ENCODE data around the gene STK11IP.
A peak's percentile ranks its signal among the peaks of the same experiment; 100 is the strongest.

STK11IP gene

DNA sequence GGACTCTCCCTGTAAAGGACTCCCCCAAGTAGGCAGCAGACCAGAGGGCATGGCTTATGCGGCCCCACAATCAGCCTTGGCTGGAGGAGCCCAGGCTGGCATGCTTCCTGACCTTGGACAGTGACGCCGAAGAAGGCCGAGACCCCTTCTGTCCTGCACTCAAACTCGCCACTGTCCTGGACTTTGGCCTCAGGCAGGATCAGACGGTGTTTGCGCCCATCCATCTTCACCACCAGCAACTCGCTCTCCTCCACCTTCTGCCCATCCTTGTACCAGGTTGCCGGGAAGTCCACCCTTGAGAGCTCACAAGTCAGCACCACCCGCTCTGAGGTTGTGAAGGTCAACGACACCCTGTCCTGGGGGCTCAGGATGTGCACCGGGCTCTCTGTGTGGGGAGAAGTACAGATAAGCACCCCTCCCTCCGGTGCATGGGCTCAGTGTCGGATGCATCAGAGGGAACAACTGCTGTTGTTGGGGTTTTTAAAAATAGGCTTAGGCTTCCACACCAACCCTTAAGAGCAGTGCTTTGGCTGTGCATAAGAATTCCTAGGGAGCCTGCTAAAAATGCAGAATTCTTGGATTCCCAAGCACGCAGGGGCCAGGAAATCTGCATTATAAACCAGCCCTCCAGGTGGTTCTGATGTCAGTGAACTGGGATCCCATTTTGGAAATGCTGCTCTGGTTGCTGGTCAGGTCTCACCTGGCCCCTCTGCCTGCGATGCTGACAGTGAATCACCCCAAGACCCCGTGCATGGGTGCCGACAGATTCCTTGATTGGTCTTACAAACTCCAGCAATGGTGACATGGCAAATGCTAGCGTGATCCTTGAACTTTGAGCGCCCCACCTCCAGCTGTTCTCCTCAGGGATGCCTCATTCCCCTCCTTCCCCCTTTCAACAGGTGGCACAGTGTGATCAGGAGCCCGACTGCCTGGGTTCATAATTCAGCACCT, 32.3 kb upstream of the STK11IP start:
- no peak for DNase-seq

DNA sequence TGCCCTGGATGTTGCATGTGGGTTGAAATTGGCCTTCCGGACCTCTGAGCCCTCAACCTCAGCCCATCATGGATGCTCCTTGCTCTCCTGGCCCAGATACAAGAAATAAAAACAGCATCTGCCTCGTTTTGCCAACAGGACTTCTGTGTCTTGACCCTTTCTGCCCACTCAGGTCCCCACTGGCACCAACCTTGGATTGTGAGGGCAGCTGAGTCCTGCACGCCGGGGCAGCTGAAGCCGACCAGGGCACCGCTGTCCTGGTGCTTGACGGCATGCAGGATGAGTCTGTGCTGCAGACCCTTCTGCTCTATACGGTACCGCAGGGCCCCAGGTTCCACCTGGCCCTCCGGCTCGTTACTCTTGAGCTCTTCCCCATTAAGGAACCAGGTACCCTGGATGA, 31.0 kb upstream of the STK11IP start:
- no peak for DNase-seq

- DNase-seq, result no peak
Observed at GRCh38 chr2:219567131-219567530, 30.5 kb upstream of the STK11IP start.

GRCh38 chr2:219567791-219568361, 29.8 kb upstream of the STK11IP start:
- DNase-seq, result no peak

GRCh38 chr2:219569041-219569440, 28.6 kb upstream of the STK11IP start:
- no peak for DNase-seq

DNA sequence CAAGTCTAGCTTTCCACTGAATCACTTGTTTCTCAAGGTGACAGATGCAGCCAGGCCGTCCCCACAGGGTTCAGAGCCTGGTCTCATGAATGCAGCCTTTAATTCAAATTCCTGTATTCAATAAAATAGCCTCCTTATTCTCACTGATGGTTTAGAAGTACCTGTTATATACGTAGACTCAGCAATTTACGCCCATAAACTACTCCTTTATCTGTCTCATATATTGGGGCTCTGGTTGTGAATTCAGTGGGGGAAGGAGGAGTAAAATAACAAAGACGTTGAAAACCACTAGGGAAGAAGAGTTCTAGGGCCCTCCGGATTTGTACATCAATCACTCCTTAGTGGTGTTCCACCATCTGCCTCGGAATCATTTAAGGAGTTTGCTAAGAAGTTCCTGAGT, 28.0 kb upstream of the STK11IP start:
- DNase-seq, result no peak

DNA sequence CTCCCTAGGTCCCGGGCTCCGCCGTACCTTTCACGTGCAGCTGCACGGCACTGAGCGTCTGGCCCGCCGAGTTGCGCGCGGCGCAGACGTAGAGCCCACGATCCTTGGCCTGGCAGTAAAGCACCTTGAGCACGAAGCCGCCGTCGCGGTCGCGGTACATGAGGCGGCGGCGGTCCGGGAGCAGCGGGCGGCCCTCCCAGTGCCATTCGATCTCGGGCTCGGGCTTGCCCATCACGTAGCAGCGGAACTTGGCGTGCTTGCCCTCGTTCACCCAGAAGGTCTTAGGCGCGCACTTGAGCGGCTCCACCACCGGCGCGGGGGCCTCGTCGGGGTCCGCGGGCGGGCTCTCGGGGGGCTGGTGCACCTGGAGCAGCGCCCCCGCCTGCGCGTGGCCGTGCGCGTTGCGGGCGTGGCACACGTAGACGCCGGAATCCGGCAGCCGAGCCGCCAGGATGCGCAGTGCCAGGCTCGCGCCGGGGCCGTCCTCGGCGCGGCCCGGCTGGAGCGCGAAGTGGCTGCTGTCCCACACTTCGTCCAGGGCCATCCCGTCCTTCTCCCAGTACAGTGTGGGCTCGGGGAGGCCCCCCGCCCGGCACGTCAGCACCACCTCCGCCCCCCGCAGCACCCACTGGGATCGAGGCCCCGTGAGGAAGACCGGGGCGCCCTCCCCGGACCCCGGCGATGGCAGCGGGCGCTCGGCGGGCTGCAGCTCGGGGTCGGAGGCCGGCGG, 27.3 kb upstream of the STK11IP start:
- DNase-seq, result no peak

DNA sequence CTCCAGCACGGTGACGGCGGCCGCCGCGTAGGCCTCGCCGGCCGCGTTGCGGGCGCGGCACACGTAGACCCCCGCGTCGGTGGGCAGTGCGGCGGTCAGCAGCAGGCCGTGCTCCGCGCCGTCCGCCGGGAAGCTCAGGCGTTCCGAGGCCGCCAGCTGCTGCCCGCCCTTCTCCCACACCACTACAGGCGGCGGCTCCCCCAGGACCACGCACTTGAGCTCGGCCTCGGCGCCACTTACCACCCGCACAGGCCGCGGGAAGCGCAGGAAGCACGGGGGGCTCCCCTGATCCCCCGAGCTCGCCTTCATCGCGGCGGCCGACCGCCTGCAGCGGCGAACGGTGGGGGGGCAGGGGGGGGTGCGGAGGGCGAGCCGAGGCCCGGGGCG, 26.7 kb upstream of the STK11IP start:
- no peak for DNase-seq

DNA sequence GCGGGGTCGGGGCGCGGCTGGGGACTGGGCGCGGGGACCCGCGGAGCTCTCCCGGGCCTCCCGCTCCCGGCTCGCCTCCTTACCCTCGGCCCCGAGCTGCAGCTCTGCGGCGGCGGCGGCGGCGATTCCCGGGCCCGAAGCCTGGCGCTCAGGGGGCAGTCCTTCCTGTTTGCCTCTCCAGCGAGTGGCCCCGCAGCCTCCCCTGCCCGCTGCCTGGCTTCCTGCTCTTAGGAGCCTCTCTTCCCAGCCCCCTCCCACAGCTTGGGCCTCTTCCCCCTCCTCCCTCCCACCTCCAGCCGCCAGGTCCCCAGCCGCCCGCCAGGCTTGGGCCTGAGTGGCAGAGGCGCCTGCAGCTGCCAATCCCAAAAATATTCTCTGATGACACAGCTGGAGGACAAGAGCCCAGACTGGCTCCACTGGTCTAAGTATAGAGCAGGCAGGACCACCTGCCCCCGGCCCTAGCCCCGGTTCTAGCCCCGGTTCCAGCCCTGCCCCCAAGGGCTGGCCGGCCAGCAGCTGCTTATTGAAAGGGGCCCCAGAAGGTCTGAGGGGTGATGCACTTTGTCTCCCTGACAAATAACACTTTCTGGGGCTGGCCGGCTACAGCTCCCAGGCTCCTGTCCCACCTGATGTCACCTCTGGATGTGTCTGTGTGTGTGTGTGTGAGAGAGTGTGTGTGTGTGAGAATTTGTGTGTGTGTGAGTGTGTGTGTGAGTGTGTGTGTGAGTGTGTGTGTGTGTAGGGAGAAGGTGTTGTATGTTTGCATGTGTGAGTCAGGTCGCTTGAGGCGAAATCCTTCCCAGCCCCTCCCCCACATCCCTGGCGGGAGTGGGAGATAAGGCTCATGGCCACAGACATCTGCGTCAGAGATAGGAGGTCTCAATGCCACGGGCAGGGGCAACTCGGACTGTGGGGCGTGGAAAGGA, 26.1 kb upstream of the STK11IP start, which contains the start of gene OBSL1:
OBSL1 (minus strand) TSS at position 229 of the 926 bp plus-strand sequence. CDS start 307 bp downstream, outside the sequence.
- DNase-seq, result peak in 1 of 2 experiments; percentile 56

DNA sequence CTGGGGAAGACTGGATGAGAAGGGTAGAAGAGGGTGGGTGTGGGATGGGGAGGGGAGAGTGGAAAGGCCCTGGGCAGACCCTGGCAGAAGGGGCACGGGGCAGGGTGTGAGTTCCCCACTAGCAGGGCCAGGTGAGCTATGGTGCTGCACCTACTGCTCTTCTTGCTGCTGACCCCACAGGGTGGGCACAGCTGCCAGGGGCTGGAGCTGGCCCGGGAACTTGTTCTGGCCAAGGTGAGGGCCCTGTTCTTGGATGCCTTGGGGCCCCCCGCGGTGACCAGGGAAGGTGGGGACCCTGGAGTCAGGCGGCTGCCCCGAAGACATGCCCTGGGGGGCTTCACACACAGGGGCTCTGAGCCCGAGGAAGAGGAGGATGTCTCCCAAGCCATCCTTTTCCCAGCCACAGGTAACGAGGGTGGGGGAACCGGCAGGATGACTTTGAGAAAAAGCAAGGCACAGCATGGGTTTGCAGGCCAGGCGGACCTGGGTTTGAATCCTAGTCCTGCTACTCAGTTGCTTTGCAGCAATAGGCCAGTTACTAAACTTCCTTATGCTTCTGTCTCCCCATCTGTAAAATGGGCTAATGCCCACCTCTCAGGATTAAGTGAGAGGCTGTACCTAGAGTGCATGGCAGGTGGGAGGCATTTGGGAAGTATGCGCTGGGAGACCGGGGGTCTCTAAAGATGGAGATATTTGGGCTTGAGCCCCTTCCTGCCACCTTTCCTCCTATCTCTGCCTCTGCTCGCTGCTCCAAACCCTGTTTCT, 25.2 kb upstream of the STK11IP start, which contains the start of gene INHA:
INHA (plus strand) TSS at position 74 of the 765 bp plus-strand sequence; CDS start at position 139, 65 bp downstream.
- no peak for DNase-seq

- DNase-seq, result no peak
Observed at GRCh38 chr2:219573166-219573565, 24.5 kb upstream of the STK11IP start.

DNA sequence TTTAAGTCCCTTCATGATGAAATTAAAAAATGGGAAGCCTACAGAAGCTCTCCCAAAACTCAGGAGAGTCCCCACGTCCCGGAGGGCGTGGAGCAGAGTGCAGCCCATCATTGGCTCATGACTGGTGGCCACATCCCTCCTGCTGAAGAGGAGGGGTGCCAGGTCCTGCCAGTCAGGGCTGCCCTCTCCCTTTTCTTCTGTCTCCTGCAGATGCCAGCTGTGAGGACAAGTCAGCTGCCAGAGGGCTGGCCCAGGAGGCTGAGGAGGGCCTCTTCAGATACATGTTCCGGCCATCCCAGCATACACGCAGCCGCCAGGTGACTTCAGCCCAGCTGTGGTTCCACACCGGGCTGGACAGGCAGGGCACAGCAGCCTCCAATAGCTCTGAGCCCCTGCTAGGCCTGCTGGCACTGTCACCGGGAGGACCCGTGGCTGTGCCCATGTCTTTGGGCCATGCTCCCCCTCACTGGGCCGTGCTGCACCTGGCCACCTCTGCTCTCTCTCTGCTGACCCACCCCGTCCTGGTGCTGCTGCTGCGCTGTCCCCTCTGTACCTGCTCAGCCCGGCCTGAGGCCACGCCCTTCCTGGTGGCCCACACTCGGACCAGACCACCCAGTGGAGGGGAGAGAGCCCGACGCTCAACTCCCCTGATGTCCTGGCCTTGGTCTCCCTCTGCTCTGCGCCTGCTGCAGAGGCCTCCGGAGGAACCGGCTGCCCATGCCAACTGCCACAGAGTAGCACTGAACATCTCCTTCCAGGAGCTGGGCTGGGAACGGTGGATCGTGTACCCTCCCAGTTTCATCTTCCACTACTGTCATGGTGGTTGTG, 23.0 kb upstream of the STK11IP start:
- no peak for DNase-seq

- DNase-seq, result no peak
Observed at GRCh38 chr2:219575566-219576504, 21.8 kb upstream of the STK11IP start.

- DNase-seq, result no peak
Observed at GRCh38 chr2:219576505-219577388, 20.9 kb upstream of the STK11IP start.

DNA sequence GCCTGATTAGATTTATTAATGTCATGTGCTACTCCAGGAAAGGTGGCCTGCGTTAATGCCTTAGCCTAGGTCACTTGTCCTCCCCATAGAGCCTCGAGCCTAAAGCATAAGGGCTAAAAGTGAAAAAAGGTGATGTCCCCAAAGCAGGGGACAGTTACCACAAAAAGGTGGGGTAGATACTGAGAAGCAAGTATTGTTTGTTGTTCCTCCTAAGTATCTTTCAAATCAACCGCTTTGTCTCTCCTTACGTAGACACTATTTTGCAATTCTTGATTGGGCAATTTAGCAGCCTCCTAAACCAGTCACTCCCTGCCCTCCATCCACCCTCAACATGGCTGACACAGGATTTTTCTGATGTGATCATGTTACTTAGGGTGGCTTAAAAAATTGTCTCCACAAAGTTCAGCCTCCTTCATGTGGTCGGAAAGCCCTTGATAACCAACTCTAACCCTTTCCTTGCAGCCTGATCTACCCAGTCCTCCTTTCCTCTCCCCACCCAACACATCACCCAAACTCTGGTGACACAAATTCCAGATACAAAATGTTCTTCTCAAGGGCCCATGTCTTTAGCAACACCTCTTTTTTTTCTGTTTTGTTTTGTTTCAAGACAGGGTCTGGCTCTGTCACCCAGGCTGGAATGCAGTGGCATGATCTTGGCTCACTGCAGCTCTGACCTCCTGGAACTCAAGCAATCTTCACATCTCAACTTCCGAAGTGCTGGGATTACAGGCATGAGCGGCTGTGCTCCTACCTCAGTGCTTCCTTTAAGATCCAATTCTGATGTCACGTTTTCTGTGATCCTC, 18.6 kb upstream of the STK11IP start:
- DNase-seq, result no peak

GRCh38 chr2:219581346-219581745, 16.3 kb upstream of the STK11IP start:
- DNase-seq, result no peak

DNA sequence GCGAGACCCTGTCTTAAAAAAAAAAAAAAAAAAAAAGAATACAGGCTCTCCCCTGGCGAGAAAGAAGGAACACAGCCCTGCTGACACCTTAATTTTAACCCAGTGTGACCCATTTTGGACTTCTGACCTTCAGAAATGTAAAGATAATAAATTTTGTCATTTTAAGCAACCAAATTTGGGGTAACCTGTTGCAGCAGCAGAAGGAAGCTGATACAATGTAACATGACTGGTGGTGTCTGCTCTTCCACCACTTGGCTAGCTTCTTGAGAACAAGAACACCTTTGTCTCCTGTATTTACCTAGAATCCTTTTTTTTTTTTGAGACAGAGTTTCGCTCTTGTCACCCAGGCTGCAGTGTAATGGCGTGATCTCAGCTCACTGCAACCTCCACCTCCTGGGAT, 6.6 kb upstream of the STK11IP start:
- DNase-seq, result no peak

Data from NCI-H446 (cell line).